HTERT RPE-1 (cell line): ENCODE data around the gene MRI1.
"Not testable (repeated sequence)": the region's sequence is repeated elsewhere in the genome, so short reads cannot be mapped to it uniquely, and the experiment has no call there.

Experiments
- in situ Hi-C: fragments of 300-500 bp; cut with MboI; formaldehyde crosslinking; loops from 4 replicates; pipeline ENCODE4 v1.14.3; 2020; ENCODE audit warnings: low sequenced_read_pairs

Gene MRI1

DNA sequence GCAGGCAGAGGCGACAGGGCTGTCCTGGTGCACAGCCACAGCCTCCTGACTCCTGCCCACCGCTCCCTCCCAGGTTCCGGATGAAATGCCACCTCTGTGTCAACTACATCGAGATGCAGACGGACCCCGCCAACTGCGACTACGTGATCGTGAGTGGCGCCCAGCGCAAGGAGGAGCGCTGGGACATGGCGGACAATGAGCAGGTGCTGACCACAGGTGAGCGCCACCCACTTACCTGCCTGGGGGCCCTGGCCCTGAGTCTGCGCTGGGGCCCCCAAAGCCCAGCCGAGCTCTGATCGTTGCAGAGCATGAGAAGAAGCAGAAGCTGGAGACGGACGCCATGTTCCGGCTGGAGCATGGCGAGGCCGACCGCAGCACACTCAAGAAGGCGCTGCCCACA, 5.5 kb upstream of the MRI1 start:
- in situ Hi-C loops, result no loop called here

DNA sequence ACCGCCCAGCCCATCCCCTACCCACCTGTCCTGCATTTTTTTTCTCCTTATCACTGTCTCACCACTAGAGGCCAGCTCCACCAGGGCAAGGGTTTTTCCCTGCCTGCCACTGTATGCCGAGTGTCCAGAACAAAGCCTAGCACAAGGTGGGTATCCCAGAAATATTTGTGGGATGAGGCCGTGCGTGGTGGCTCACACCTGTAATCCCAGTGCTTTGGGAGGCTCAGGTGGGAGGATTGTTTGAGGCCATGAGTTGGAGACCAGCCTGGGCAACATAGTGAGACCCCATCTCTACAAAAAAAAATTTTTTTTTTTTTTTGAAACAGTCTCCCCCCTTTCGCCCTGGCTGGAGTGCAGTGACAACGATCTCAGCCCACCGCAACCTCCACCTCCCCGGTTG, 2.9 kb upstream of the MRI1 start:
- in situ Hi-C loops, result no loop called here

DNA sequence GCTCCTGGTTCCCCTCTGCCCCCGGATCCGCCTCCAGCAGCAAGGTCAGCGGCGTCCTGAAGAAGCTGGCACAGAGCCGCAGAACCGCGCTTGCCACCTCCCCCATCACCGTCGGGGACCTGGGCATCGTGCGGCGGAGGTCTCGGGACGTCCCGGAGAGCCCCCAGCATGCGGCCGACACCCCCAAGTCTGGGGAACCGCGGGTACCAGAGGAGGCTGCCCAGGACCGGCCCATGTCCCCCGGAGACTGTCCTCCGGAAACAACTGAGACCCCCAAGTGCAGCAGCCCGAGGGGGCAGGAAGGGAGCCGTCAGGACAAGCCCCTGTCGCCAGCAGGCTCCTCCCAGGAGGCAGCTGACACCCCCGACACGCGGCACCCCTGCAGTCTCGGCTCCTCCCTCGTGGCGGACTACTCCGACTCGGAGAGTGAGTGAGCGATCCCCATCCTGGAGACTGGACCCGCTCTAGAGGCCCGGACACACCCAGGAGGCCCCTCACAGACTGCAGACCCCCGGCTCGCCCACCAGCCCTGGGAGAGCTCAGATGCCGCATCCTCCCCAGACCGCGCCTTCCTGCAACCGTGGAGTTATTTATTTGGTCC, 1.6 kb upstream of the MRI1 start:
- in situ Hi-C loops, result no loop called here

DNA sequence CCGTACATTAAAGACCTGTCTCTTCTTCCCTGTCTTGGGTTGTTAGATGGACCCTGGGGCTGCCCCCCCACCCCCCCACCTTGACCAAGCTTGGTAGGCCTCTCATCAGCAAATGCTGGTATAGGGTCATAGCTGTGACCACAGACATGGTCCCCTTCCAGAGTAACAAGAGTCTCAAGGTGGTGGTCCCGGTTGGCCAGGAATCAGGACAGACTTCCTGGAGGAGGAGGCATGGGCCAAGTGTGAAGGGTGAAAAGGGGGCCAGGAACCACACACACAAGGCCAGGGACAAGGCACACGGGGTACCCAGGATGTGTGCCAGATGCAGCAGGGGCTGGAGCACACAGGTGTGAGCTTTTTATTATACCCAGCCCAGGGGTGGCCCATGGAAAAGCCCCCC, 1.1 kb upstream of the MRI1 start:
- in situ Hi-C loops, result no loop called here

DNA sequence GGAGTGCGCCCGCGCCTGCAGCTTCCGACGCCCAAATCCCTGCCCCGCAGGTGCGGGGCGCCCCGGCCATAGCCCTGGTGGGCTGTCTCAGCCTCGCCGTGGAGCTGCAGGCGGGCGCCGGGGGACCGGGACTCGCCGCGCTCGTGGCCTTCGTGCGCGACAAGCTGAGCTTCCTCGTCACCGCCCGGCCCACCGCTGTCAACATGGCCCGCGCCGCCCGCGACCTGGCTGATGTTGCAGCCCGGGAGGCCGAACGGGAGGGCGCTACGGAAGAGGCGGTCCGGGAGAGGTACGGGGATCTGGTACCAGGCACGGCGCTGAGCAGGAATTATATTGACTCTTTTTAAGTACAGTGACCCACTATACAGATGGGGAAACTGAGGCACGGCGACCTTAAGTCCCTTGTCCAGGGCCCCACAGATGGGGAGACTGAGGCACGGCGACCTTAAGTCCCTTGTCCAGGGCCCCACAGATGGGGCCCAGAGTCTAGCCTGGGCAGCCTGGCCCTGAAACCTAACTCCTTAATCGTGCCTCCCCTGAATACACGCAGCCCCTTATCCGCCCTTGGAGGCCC, 586 bp downstream of the MRI1 start:
- in situ Hi-C loops, result no loop called here

DNA sequence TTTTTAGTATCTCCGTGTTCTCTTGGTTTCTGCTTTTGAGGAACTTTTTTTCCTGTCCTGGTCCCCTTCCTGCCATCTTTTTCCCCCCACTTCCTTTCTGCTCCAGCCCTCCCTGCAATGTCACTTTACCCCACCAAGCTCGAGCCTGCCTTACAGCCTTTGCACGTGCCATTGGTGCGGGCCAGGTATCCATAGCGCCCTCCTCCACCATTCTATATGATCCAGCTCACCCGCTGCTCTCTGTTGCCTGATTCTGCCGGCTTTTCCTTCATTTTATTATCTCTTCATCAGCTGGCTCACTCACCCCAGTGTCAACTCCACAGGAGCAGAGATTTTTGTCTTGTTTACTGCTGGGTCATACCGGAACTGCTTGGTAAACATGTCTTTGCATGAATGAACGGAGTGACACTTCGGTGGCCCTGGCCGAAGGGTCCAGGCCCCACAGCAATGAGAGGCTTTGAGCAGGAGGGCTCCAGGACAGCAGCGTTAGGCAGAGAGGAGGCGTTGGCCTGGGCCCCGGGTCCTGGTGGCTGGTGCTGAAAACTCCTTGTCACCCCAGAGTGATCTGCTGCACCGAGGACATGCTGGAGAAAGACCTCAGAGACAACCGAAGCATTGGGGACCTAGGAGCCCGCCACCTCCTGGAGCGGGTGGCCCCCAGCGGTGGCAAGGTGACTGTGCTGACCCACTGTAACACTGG, 1.2 kb downstream of the MRI1 start:
- in situ Hi-C loops, result no loop called here

DNA sequence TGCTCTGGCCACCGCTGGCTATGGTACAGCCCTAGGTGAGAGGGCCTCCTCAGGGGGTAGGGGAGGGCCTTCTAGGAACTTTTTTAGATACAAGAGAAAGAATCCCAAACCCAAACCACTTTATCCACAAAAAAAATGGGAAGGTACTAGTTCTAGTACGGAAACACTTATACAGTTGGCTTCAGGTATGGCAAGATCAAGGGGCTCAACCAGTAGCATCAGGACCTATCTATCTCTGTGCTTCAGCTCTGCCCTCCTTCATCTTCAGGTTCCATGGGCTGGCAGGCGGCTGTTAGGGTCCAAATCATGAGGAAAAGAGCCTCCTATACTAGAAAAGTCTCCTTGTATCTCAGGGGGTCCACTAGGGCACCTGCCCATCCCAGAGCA, 1.8 kb downstream of the MRI1 start:
- in situ Hi-C loops, result no loop called here

DNA sequence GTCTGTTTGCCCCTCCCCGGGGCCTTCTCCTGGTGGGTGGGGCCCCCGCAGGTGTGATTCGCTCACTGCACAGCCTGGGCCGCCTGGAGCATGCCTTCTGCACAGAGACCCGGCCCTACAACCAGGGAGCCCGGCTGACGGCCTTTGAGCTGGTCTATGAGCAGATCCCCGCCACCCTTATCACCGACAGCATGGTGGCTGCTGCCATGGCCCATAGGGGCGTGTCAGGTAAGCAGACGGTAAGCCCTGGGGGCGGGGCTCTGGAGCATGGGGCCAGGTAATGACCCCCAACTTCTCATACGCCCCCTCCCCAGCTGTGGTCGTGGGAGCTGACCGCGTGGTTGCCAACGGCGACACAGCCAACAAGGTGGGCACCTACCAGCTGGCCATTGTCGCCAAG, 4.2 kb downstream of the MRI1 start:
- in situ Hi-C loops, result no loop called here

DNA sequence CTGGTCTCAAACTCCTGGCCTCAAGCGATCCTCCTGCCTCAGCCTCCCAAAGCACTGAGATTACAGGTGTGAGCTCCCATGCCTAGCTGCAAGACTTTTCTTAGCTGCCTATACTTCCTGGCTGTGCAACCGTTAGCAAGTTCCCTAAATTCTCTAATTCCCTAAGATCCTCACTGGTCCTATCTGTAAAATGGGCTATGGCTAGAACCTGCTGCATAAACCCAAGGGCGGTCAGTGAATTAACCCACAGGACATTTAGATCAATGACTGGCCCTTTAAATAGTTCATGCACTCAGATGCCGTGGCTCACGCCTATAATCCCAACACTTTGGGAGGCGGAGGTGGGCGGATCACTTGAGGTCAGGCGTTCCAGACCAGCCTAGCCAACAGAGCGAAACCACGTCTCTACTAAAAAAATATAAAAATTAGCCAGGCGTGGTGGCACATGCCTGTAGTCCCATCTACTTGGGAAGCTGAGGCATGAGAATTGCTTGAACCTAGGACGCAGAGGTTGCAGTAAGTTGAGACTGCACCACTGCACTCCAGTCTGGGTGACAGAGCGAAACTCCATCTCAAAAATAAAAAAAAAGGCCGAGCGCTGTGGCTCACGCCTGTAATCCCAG, 5.8 kb downstream of the MRI1 start:
- in situ Hi-C loops, result no loop called here

DNA sequence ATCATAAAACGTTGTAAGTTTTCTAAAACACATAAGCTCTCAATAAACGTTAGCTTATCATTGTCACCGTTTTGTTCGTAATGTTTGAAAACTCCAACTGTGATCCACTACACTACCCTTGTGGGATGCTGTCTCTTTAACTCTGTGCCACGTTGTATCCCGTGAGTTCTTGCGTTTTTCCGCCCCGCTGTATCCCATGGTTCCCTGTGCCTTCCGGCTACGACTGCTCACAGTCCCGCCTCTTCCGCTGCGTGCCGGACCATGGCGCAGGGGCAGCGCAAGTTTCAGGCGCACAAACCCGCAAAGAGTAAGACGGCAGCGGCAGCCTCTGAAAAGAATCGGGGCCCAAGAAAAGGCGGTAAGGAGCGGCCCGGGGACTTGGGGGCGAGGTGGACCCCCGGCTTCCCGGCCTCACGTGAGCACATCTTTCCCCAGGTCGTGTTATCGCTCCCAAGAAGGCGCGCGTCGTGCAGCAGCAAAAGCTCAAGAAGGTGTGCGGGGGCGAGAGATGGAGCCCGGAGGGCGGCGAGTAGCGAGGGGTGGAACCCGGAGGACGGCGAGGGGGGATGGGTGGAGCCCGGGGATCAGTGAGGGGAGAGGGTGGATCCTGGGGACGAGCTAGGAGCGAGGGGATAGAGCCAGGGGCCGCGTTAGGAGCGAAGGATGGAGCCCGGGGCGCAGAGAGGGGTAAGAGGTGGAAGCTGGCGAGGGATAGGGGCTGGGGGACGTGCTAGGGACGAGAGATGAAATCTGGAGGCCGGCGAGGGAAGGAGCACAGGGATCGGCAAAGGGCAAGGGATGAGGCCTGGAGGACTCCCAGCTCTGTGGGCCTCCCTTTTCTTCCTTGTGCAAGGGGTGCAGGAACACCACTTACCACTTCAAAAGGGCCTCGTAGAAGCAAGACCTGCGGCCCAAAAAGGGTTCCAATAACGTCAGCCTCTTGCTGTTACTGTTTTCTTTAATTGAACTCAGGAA, 10.2 kb downstream of the MRI1 start, which contains the start of gene C19orf53:
TSS of gene C19orf53 (plus strand) at position 240 of the 975 bp plus-strand sequence. CDS start at position 262, 22 bp downstream.
- in situ Hi-C loops, result no loop called here

DNA sequence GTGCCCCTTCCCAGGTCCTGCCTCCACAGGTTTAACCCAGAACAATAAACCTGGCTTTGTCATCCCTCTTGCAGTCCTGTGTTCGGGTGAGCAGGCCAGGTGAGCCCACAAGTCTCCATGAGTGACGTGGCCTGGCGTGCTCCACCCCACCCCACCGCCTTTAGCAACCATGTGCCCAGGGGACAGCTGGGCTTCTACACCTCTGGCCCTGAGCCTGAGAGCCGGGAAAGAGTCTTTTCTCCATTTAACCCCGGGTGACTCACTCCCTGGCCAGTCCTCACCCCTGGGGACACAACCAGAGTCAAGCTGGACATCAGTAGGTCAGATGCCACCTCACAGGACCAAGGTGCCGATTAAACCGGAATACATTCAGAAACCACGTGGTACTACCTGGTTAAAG, 14.1 kb downstream of the MRI1 start:
- in situ Hi-C loops, result no loop called here

DNA sequence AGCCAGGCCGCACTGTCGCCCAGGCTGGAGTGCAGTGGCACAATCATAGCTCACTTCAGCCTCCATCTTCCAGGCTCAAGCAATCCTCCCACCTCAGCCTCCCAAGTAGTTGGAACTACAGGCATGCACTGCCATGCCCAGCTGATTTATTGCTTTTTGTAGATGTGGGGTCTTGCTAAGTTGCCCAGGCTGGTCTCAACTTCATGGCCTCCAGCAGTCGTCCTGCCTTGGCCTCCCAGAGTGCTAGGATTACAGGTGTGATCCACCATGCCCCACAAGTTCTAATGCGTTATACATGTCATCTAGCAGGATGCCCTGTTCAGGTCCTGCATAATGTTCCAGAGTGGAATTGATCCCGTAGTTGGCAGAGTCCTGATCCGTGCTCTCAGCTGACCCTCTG, 14.5 kb downstream of the MRI1 start:
- in situ Hi-C loops, result no loop called here

DNA sequence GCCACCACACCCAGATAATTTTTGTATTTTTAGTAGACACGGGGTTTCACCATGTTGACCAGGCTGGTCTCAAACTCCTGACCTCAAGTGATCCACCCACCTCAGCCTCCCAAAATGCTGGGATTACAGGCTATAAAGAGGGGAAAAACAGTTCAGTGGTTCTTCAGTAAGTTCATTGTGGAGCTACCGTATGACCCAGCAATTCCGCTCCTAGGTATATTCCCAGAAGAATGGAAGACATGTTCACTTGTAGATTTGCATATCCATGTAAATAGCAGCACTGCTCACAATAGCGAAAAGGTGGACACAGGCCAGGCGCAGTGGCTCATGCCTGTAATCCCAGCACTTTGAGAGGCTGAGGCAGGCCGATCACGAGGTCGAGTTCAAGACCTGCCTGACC, 15.5 kb downstream of the MRI1 start:
- in situ Hi-C loops, result not testable (repeated sequence)

DNA sequence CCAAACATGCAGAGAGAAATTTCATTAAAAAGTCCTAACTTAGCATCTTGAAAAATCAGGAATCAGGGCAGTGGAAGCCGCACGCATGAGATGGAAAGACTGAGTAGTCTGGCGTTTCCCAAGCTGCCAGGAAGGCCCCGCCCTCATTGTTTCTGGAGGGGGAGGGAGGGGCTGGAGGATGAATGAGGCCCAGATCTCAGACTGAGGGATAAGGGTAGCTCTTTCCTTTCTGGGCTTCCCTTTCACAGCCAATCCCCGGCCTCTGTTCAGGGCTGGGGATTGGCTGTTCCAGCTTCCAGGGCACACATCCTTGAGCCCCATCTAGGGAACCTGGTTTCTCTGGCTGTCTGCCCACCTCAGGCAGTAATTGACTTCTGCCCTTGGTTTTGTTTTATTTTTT, 17.2 kb downstream of the MRI1 start:
- in situ Hi-C loops, result no loop called here

DNA sequence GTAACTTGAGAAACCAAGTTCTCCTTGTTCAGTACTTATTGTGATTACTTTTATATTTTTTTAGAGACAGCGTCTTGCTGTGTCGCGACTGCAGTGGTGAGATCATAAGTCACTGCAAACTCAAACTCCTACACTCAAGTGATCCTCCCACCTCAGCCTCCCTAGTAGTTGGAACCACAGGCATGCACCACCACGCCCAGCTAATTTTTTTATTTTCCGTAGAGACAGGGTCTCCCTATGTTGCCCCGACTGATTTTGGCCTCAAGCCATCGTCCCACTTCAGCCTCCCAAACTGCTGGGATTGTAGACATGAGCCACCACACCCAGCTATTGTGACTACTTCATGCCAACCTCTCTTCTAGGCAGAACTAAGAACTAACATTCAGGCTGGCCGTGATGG, 18.2 kb downstream of the MRI1 start:
- in situ Hi-C loops, result no loop called here

DNA sequence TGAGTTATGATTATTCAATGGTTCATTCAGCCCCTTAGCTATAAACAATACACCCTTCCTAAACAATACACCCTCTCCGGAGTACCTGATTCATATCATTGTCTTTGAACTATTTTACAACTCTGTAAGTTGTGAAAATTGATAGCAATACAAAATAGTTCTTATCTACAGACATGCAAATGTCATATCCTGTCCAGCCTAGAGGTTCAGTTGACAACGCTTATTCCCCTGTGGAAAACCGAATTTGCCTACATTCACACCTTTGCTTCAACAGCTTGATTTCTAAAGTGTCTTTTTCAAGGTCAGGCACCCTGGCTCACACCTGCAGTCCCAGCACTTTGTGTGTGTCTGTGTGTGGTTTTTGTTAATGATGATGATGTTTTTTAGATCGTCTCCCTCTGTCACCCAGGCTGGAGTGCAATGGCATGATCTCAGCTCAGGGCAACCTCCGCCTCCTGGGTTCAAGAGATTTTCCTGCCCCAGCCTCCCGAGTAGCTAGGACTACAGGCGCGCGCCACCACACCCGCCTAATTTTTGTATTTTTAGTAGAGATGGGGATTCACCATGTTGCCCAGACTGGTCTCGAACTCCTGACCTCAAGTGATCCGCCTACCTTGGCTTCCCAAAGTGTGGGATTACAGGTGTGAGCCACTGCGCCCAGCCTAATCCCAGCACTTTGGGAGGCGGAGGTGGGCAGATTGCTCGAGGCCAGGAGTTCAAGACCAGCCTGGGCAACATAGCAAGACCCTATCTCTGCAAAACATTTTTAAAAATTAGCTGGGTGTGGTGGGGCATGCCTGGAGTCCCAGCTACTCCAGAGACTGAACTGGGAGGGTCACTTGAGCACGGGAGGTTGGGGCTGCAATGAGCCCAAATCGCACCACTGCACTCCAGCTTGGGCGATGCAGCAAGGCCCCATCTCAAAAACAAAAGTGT, 19.5 kb downstream of the MRI1 start:
- in situ Hi-C loops, result no loop called here

DNA sequence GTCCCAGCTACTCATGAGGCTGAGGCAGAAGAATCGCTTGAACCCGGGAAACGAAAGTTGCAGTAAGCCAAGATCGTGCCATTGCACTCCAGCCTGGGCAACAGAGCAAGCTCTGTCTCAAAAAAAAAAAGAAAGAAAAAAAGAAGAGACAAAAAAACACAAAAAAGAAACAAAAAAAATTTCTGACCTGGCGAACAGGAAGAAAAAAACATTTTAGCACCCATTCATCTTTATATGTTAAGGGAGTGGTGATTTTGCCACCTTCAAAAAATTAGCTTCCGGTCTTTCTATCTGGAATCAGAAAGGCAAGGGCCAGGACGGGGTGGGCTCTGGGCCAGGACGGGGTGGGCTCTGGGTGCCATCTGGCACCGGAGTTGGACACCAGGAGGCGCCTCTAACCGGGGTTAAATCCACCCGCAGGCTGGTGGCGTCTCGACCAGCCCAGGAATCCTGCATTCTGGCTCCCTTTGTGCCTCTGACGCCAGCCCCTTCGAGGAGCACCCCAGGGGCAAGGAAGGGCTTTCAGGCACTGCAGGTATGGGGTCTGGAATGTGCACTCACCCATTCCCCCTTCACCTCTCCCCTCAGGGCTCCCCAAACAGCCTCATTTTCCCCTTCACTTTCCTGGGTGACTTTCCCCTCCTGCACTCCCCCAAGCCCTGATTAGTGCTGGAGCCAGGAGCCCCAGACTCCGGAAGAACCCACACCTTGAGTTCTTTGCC, 20.6 kb downstream of the MRI1 start:
- in situ Hi-C loops, result no loop called here

DNA sequence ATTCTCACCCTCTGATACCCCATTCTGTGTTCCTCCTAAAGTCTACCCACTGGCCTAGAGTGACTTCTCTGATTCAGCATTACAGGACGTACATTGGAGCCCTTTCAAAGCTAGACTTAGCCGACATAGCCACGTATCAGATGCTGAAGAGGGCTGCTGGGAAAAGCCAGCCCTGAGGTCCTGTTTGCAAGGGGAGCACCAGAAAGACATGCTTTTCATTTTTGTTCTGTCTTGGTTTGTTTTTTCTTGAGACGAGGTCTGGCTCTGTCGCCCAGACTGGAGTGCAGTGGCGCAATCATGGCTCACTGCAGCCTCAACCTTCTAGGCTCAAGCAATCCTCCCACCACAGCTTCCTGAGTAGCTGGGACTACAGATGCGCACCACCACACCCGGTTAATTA, 24.7 kb downstream of the MRI1 start:
- in situ Hi-C loops, result no loop called here

DNA sequence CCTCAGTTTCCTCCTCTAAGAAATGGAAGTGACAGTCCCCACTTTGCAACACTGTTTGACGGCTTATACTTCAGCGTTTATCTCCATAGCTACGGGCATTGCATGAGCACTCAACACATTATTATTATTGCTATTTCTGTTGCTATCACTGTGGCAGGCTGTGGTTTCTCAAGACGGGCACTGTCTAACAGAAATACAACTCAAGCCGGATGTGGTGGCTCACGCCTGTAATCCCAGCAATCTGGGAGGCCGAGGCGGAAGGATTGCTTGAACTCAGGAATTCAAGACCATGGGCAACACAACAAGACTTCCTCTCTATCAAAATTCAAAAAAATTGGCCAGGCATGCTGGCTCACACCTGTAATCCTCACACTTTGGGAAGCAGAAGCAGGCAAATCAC, 26.0 kb downstream of the MRI1 start:
- in situ Hi-C loops, result no loop called here
